GM12878 (cell line): ENCODE measurements around the gene RPUSD3. TPM values are rescaled to one million over a fixed set of nuclear protein-coding genes. Genes with fewer than 3 reads are reported as not detected.

Experiments used
- ASH2L ChIP-seq: fragments of 300-600, 200-600 bp; sonication (generic); IDR thresholded peaks from 2 replicates; pipeline ENCODE4 v1.6.1; 2017; ENCODE audit warnings: low read depth, mild to moderate bottlenecking, borderline replicate concordance
- ATF7 ChIP-seq: fragments of 450-650 bp; IDR thresholded peaks from 2 replicates; pipeline ENCODE4 v1.6.1; 2016; ENCODE audit warnings: low read depth, mild to moderate bottlenecking
- CREB1 ChIP-seq: IDR thresholded peaks from 2 replicates; pipeline ENCODE4 v1.6.1; 2012; ENCODE audit warnings: low read depth, mild to moderate bottlenecking, inconsistent platforms
- EED ChIP-seq: sonication (generic); IDR thresholded peaks from 2 replicates; pipeline ENCODE4 v1.6.1; 2016; ENCODE audit warnings: antibody characterized with exemption, low read depth
- PRDM15 ChIP-seq: fragments of 450-650 bp; formaldehyde crosslinking; IDR thresholded peaks from 2 replicates; pipeline ENCODE4 v1.4.0; 2020; ENCODE audit warnings: mild to moderate bottlenecking, moderate library complexity
- RCOR1 ChIP-seq: conservative IDR thresholded peaks from 2 replicates; pipeline ENCODE4 v1.6.1; 2012; ENCODE audit warnings: low read depth, low read length, improper control_type of control experiment
- TAF1 ChIP-seq: IDR thresholded peaks from 2 replicates; pipeline ENCODE4 v1.6.1; 2011; ENCODE audit warnings: mild to moderate bottlenecking, low read depth, low read length, borderline replicate concordance
- USF1 ChIP-seq: IDR thresholded peaks from 2 replicates; pipeline ENCODE4 v1.6.1; 2011; ENCODE audit warnings: borderline replicate concordance, low read depth, mild to moderate bottlenecking, moderate library complexity, mixed read lengths, low read length; ENCODE audit not compliant: insufficient read depth; ENCODE audit errors: extremely low read length
- ZBTB11 ChIP-seq: fragments of 450-650 bp; formaldehyde crosslinking; IDR thresholded peaks from 2 replicates; pipeline ENCODE4 v1.5.0; 2022; ENCODE audit warnings: mild to moderate bottlenecking, missing genetic modification characterization
- ZNF592 ChIP-seq: fragments of 450-650 bp; IDR thresholded peaks from 2 replicates; pipeline ENCODE4 v1.6.1; 2017; ENCODE audit warnings: mild to moderate bottlenecking, moderate library complexity
- polyA plus RNA-seq, 11 experiments: library from polyadenylated mRNA; depleted of rRNA in 4 of 11; unstranded in 6 of 11; stranded (reverse) in 5 of 11; fragments of >200 nt; fragmentation: Nextera tagmentation in 4 of 11; fragmentation: Illumina TruSeq in 1 of 11; extraction: Ambion mirVana in 4 of 11; extraction: Trizol in 1 of 11; gene quantifications; 1 replicate in 1 of 11; 2 replicates in 10 of 11; pipeline versions ENCODE4 v1.2.1 to v1.2.3, GENCODE V29; 2011 to 2016; ENCODE audit warnings: inconsistent platforms in 2 of 11, missing spikeins in 2 of 11, low read depth in 1 of 11
- total RNA-seq, 4 experiments: library from RNA; depleted of rRNA in 3 of 4; stranded (reverse); fragments of >200 nt in 3 of 4; fragmentation: Illumina TruSeq in 1 of 4; extraction: Trizol in 1 of 4; gene quantifications; 2 replicates each; pipeline versions ENCODE4 v1.2.1 to v1.2.3, GENCODE V29; 2013 to 2021
- TF ChIP-seq, protein P1 (sequence below): fragments of 450-650 bp; IDR thresholded peaks from 2 replicates; pipeline ENCODE4 v1.6.1; 2017; ENCODE audit warnings: mild to moderate bottlenecking, low read depth, inconsistent platforms; ENCODE audit not compliant: poor library complexity, severe bottlenecking
- TF ChIP-seq, protein P2 (sequence below): fragments of 150-350 bp; IDR thresholded peaks from 2 replicates; pipeline ENCODE4 v1.6.1; 2014; ENCODE audit warnings: mild to moderate bottlenecking, low read depth, low read length

RPUSD3 gene
- total and polyA plus RNA-seq, 10 of the 15 experiments (the other 5 are each of a cell fraction or from before 2014, with no cell fraction given), result 6.4 to 72.9 (median 41.8) TPM

- TF ChIP-seq RCOR1, result 0 out of 2 replicates have a peak, but pooled peaks have one; percentile 36
- no peak for TF ChIP-seq ZNF592
- TF ChIP-seq PRDM15 (CRISPR knock-in tag), result no peak
- TF ChIP-seq, protein P1, sequence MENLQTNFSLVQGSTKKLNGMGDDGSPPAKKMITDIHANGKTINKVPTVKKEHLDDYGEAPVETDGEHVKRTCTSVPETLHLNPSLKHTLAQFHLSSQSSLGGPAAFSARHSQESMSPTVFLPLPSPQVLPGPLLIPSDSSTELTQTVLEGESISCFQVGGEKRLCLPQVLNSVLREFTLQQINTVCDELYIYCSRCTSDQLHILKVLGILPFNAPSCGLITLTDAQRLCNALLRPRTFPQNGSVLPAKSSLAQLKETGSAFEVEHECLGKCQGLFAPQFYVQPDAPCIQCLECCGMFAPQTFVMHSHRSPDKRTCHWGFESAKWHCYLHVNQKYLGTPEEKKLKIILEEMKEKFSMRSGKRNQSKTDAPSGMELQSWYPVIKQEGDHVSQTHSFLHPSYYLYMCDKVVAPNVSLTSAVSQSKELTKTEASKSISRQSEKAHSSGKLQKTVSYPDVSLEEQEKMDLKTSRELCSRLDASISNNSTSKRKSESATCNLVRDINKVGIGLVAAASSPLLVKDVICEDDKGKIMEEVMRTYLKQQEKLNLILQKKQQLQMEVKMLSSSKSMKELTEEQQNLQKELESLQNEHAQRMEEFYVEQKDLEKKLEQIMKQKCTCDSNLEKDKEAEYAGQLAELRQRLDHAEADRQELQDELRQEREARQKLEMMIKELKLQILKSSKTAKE, result peak; percentile 46
- TF ChIP-seq, protein P2, sequence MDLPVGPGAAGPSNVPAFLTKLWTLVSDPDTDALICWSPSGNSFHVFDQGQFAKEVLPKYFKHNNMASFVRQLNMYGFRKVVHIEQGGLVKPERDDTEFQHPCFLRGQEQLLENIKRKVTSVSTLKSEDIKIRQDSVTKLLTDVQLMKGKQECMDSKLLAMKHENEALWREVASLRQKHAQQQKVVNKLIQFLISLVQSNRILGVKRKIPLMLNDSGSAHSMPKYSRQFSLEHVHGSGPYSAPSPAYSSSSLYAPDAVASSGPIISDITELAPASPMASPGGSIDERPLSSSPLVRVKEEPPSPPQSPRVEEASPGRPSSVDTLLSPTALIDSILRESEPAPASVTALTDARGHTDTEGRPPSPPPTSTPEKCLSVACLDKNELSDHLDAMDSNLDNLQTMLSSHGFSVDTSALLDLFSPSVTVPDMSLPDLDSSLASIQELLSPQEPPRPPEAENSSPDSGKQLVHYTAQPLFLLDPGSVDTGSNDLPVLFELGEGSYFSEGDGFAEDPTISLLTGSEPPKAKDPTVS, result no peak
- no peak for TF ChIP-seq ASH2L
- TF ChIP-seq USF1, result no peak
- TF ChIP-seq EED, result no peak
- TF ChIP-seq CREB1, result no peak
- 0 out of 2 replicates have a peak, but pooled peaks have one; percentile 11 for TF ChIP-seq ATF7
- TF ChIP-seq TAF1, result no peak
- no peak for TF ChIP-seq ZBTB11 (CRISPR knock-in tag)
These were observed 47.3 kb upstream of the RPUSD3 start (continued) for GRCh38 chr3:9891072-9891622.
